ENCODE data around the gene CPA5. TPM values are rescaled to one million over a fixed set of nuclear protein-coding genes. Genes with fewer than 3 reads are reported as not detected.

Gene CPA5
- total and polyA plus RNA-seq, 9 of the 15 experiments (the other 6 are each of a cell fraction or from before 2014, with no cell fraction given), result 0.13 to 2.4 (median 0.91) TPM

DNA sequence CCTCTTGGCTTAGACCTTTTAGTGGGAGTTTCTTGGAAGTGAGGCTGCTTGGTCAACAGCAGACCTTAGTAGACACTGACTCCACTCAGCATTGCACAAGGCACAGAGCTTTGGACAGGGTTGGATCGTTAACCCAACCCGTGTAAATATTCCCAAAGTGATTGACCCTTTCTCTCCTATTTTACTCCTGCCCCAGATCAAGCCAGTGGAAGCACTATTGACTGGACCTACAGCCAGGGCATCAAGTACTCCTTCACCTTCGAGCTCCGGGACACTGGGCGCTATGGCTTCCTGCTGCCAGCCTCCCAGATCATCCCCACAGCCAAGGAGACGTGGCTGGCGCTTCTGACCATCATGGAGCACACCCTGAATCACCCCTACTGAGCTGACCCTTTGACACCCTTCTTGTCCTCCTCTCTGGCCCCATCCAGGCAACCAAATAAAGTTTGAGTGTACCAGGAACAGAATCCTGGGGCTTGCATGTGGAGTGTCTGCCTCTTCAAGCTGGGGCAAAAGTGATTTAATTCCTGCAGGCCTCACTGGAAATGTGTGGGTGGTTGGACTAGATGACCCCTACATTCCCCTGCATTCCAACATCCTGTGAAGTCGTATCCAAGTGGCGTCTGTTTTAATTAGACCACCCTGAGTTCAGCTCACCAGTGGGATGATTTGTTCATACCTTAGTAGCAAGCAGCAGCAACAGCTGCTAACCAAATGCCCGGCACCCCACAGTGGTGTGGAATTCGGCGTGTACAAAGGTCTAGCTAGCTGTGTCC lies 43.2 kb downstream of the CPA5 start (continued):
- no peak for TF ChIP-seq CGGBP1 (CRISPR knock-in tag; IDR thresholded peaks at IDR 0.05)
- TF ChIP-seq KLF16 (IDR thresholded peaks at IDR 0.05), result no peak
- TF ChIP-seq OTX1 (CRISPR knock-in tag; IDR thresholded peaks at IDR 0.05), result no peak
- TF ChIP-seq MTF1 (CRISPR knock-in tag; IDR thresholded peaks at IDR 0.05; ENCODE audit: borderline replicate concordance), result no peak
- TF ChIP-seq MTA1 (IDR thresholded peaks at IDR 0.05; ENCODE audit: borderline replicate concordance), result no peak

- BruUV-seq (replicated peaks), result no TSS peak
- no peak overlapping the region for H3K9ac ChIP-seq (ENCODE audit: insufficient read depth in 1 of 2, low read depth in 2 of 2, low read length in 2 of 2)
- intact Hi-C loops (cut with micrococcal nuclease), result no loop called here
- peaks cover 0 to 8% of the 10 kb centered on the region in 2 experiments; a peak in 3 of 5 replicates for H3K4me1 ChIP-seq (replicated peaks in 1 of 2; ENCODE audit: control insufficient read depth in 2 of 2, insufficient read depth in 2 of 2, low read length in 2 of 2)
- no peak overlapping the region for H3K4me2 ChIP-seq (ENCODE audit: insufficient read depth, low read length)
- CTCF ChIA-PET (ENCODE audit: low intra/inter-chr PET ratio), result no interaction called here
- no peaks in the 10 kb centered on the region for H3K9me3 ChIP-seq (replicated peaks; ENCODE audit: control insufficient read depth, insufficient read depth, low read depth, low read length)
- H3K79me2 ChIP-seq (ENCODE audit: control insufficient read depth, insufficient read depth, low read length), result no peaks in the 10 kb centered on the region
- no peaks in the 10 kb centered on the region for H3K36me3 ChIP-seq (ENCODE audit: control insufficient read depth, insufficient read depth, low read length)
- H3K9me1 ChIP-seq (ENCODE audit: control insufficient read depth, insufficient read depth, low read length), result no peaks in the 10 kb centered on the region
- no peak overlapping the region for H3K4me3 ChIP-seq
- FAIRE-seq (no peak), DNase-seq (ENCODE audit: extremely low read depth in 1 of 4, low spot score in 3 of 4) (no peak), ATAC-seq (no peak)
- 5% methylated on average over 2 of the region's 2 CpGs for WGBS (ENCODE audit: insufficient coverage, low coverage, missing lambda C conversion rate)
- H4K20me1 ChIP-seq (replicated peaks; ENCODE audit: control insufficient read depth, insufficient read depth, low read length), result no peaks in the 10 kb centered on the region
- peaks cover 0 to 21% of the 10 kb centered on the region in 2 experiments; a peak in 3 of 5 replicates for H3K27me3 ChIP-seq (ENCODE audit: control insufficient read depth in 2 of 2, insufficient read depth in 2 of 2, low read length in 2 of 2)
- POLR2A ChIA-PET, result no interaction called here
- no peak overlapping the region for H3K27ac ChIP-seq (ENCODE audit: extremely low read depth, low read depth, low read length)
- in situ Hi-C loops (cut with MboI), result no loop called here
- H2AFZ ChIP-seq (ENCODE audit: low read depth, low read length), result no peak overlapping the region
- TF ChIP-seq NFIC (IDR thresholded peaks at IDR 0.05), result no peak
- no peak for TF ChIP-seq TOE1 (IDR thresholded peaks at IDR 0.05; ENCODE audit: borderline replicate concordance)
- TF ChIP-seq TOE1 (CRISPR knock-in tag; IDR thresholded peaks at IDR 0.05; ENCODE audit: borderline replicate concordance, low read depth), result no peak
- TF ChIP-seq KLF16 (IDR thresholded peaks at IDR 0.05), result no peak
- no peak for TF ChIP-seq HEY1 (CRISPR knock-in tag; IDR thresholded peaks at IDR 0.05; ENCODE audit: borderline replicate concordance)
- no peak for TF ChIP-seq FUS (optimal IDR thresholded peaks at IDR 0.05; ENCODE audit: low read depth, low read length)
- no peak for TF ChIP-seq TCFL5 (CRISPR knock-in tag; conservative IDR thresholded peaks at IDR 0.05)
- TF ChIP-seq, protein P1, sequence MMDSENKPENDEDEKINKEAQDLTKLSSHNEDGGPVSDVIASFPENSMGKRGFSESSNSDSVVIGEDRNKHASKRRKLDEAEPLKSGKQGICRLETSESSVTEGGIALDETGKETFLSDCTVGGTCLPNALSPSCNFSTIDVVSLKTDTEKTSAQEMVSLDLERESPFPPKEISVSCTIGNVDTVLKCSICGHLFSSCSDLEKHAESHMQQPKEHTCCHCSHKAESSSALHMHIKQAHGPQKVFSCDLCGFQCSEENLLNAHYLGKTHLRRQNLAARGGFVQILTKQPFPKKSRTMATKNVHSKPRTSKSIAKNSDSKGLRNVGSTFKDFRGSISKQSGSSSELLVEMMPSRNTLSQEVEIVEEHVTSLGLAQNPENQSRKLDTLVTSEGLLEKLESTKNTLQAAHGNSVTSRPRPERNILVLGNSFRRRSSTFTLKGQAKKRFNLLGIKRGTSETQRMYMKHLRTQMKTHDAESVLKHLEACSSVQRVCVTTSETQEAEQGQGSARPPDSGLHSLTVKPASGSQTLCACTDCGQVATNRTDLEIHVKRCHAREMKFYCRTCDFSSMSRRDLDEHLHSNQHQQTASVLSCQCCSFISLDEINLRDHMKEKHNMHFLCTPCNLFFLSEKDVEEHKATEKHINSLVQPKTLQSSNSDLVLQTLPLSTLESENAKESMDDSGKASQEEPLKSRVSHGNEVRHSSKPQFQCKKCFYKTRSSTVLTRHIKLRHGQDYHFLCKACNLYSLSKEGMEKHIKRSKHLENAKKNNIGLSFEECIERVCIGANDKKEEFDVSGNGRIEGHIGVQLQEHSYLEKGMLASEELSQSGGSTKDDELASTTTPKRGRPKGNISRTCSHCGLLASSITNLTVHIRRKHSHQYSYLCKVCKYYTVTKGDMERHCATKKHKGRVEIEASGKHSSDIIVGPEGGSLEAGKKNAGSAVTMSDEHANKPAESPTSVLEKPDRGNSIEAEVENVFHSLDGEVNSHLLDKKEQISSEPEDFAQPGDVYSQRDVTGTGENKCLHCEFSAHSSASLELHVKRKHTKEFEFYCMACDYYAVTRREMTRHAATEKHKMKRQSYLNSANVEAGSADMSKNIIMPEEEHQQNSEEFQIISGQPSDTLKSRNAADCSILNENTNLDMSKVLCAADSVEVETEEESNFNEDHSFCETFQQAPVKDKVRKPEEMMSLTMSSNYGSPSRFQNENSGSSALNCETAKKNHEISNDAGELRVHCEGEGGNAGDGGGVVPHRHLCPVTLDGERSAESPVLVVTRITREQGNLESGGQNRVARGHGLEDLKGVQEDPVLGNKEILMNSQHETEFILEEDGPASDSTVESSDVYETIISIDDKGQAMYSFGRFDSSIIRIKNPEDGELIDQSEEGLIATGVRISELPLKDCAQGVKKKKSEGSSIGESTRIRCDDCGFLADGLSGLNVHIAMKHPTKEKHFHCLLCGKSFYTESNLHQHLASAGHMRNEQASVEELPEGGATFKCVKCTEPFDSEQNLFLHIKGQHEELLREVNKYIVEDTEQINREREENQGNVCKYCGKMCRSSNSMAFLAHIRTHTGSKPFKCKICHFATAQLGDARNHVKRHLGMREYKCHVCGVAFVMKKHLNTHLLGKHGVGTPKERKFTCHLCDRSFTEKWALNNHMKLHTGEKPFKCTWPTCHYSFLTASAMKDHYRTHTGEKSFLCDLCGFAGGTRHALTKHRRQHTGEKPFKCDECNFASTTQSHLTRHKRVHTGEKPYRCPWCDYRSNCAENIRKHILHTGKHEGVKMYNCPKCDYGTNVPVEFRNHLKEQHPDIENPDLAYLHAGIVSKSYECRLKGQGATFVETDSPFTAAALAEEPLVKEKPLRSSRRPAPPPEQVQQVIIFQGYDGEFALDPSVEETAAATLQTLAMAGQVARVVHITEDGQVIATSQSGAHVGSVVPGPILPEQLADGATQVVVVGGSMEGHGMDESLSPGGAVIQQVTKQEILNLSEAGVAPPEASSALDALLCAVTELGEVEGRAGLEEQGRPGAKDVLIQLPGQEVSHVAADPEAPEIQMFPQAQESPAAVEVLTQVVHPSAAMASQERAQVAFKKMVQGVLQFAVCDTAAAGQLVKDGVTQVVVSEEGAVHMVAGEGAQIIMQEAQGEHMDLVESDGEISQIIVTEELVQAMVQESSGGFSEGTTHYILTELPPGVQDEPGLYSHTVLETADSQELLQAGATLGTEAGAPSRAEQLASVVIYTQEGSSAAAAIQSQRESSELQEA (IDR thresholded peaks at IDR 0.05; ENCODE audit: low read depth), result no peak
- no peak for TF ChIP-seq CSDE1 (IDR thresholded peaks at IDR 0.05)
Observed at GRCh38 chr7:130388671-130389070, 44.1 kb downstream of the CPA5 start.

Data from K562 (cell line).